Upper lobe of left lung (tissue), 4 donors: ENCODE data around the gene RAPGEF2.

ENCODE experiments used
- POLR2AphosphoS5 ChIP-seq, 2 donors: sonication (generic); formaldehyde crosslinking; IDR thresholded peaks; one replicate each; pipeline ENCODE4 v1.5.1; 2017; ENCODE audit warnings: antibody characterized with exemption in 2 of 2
- TF ChIP-seq, protein P1 (sequence below), 6 experiments: fragments of 450-650 bp in 4 of 6; fragments of 200-600 bp in 2 of 6; sonication (generic) in 2 of 6; IDR thresholded peaks; one replicate each; pipeline ENCODE4 v1.5.1; 2016 to 2019; ENCODE audit warnings: antibody characterized with exemption in 6 of 6

DNA sequence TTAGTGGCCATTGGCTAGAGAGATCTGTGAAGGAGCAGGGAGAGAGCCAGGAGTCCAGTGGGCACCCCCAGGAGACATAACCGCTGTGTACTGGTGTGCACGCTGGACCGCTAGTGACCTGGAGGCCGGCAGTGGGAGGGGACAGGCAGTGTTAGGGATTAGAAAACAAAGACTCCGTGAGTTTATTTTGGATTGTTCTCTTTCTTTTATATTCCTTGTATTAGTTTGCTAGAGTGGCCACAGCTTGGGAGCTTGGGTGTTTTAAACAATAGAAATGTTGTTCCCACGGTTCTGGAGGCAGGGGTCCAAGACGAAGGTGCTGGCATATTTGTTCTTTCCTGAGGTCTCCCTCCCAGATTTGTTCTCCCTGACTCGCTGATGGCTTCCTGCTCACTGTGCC lies 266.4 kb downstream of the RAPGEF2 start:
- TF ChIP-seq POLR2AphosphoS5 (IDR thresholded peaks at IDR 0.05), result no peak
- TF ChIP-seq, protein P1, sequence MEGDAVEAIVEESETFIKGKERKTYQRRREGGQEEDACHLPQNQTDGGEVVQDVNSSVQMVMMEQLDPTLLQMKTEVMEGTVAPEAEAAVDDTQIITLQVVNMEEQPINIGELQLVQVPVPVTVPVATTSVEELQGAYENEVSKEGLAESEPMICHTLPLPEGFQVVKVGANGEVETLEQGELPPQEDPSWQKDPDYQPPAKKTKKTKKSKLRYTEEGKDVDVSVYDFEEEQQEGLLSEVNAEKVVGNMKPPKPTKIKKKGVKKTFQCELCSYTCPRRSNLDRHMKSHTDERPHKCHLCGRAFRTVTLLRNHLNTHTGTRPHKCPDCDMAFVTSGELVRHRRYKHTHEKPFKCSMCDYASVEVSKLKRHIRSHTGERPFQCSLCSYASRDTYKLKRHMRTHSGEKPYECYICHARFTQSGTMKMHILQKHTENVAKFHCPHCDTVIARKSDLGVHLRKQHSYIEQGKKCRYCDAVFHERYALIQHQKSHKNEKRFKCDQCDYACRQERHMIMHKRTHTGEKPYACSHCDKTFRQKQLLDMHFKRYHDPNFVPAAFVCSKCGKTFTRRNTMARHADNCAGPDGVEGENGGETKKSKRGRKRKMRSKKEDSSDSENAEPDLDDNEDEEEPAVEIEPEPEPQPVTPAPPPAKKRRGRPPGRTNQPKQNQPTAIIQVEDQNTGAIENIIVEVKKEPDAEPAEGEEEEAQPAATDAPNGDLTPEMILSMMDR (IDR thresholded peaks at IDR 0.05), result no peak
